SK-N-SH (cell line): ENCODE data around the gene TRIM28. TPM values are rescaled to one million over a fixed set of nuclear protein-coding genes. Genes with fewer than 3 reads are reported as not detected.

Source experiments
- CTCF ChIA-PET: fragments of 300-600, 350-600 bp; formaldehyde crosslinking; extraction: SDS; loops from one replicate; lab custom pipeline; 2021; lab: Yijun Ruan, JAX
- POLR2A ChIA-PET: fragments of 350-600 bp; sonication (Branson Sonifier 250); formaldehyde crosslinking; extraction: SDS; loops from one replicate; lab custom pipeline; 2020; ENCODE audit warnings: antibody characterized with exemption, inconsistent platforms; lab: Yijun Ruan, JAX
- DNase-seq: peaks from one replicate; pipeline ENCODE4 v3.0.0; 2012
- H2AFZ ChIP-seq: fragments of 200-600 bp; sonication (generic); 2 replicates; pipeline ENCODE4 v1.8.1; 2016; ENCODE audit warnings: antibody characterized with exemption, mild to moderate bottlenecking, low read depth
- H3F3A ChIP-seq: fragments of 200-600 bp; sonication (generic); replicated peaks from 2 replicates; pipeline ENCODE3; 2016; ENCODE audit warnings: antibody characterized with exemption, mild to moderate bottlenecking; ENCODE audit not compliant: insufficient read depth
- H3K27ac ChIP-seq, 2 experiments: fragments of 200-500 bp in 1 of 2; fragments of 200-600 bp in 1 of 2; sonication (Bioruptor generic) in 1 of 2; sonication (generic), shearing (Covaris generic) in 1 of 2; 2 replicates each; pipeline versions ENCODE4 v1.5.1 to v1.6.1; 2014 to 2016; ENCODE audit warnings: low read depth in 2 of 2, inconsistent platforms in 1 of 2, low read length in 1 of 2, mild to moderate bottlenecking in 1 of 2, mixed read lengths in 1 of 2
- H3K27me3 ChIP-seq: fragments of 200-600 bp; sonication (generic), shearing (Covaris generic); 2 replicates; pipeline ENCODE4 v1.6.1; 2016; ENCODE audit warnings: mixed run types; ENCODE audit not compliant: insufficient read depth
- H3K36me3 ChIP-seq, 2 experiments: fragments of 200-500 bp in 1 of 2; fragments of 200-600 bp in 1 of 2; sonication (Bioruptor generic) in 1 of 2; sonication (generic) in 1 of 2; replicated peaks in 1 of 2; 2 replicates each; pipeline versions ENCODE3 to v1.5.1; 2014 to 2016; ENCODE audit warnings: low read length in 1 of 2, mild to moderate bottlenecking in 1 of 2; ENCODE audit not compliant: insufficient read depth in 2 of 2, control insufficient read depth in 1 of 2
- H3K4me1 ChIP-seq, 2 experiments: fragments of 200-500 bp in 1 of 2; fragments of 200-600 bp in 1 of 2; sonication (Bioruptor generic) in 1 of 2; sonication (generic), shearing (Covaris generic) in 1 of 2; 2 replicates each; pipeline versions ENCODE4 v1.5.1 to v1.6.1; 2014 to 2016; ENCODE audit warnings: low read depth in 1 of 2, low read length in 1 of 2, mixed run types in 1 of 2; ENCODE audit not compliant: insufficient read depth in 2 of 2, control insufficient read depth in 1 of 2
- H3K4me2 ChIP-seq: fragments of 200-600 bp; sonication (generic), shearing (Covaris generic); 2 replicates; pipeline ENCODE4 v1.6.1; 2017; ENCODE audit warnings: mixed run types
- H3K4me3 ChIP-seq, 2 experiments: fragments of 200-500 bp in 1 of 2; fragments of 200-600 bp in 1 of 2; sonication (Bioruptor generic) in 1 of 2; sonication (generic), shearing (Covaris generic) in 1 of 2; 2 replicates each; pipeline versions ENCODE4 v1.5.1 to v1.8.1; 2014 to 2016; ENCODE audit warnings: low read depth in 2 of 2, inconsistent platforms in 1 of 2, low read length in 1 of 2, mild to moderate bottlenecking in 1 of 2, mixed read lengths in 1 of 2, moderate library complexity in 1 of 2
- H3K79me2 ChIP-seq: fragments of 200-600 bp; sonication (generic); 2 replicates; pipeline ENCODE4 v1.8.1; 2017; ENCODE audit warnings: mild to moderate bottlenecking; ENCODE audit not compliant: insufficient read depth
- H3K9ac ChIP-seq: fragments of 200-600 bp; sonication (generic); 2 replicates; pipeline ENCODE4 v1.6.1; 2017; ENCODE audit warnings: mixed run types
- H3K9me2 ChIP-seq: fragments of 200-600 bp; sonication (generic); 2 replicates; pipeline ENCODE4 v1.6.1; 2017; ENCODE audit warnings: mixed run types
- H3K9me3 ChIP-seq: fragments of 200-600 bp; sonication (generic); 2 replicates; pipeline ENCODE4 v1.6.1; 2017; ENCODE audit warnings: mixed run types, mild to moderate bottlenecking, moderate library complexity
- H4K20me1 ChIP-seq: fragments of 200-600 bp; sonication (generic); 2 replicates; pipeline ENCODE4 v1.6.1; 2017; ENCODE audit warnings: mild to moderate bottlenecking, mixed run types; ENCODE audit not compliant: insufficient read depth
- CHD2 ChIP-seq: fragments of 150-350 bp; IDR thresholded peaks from 2 replicates; pipeline ENCODE4 v1.6.1; 2018; ENCODE audit warnings: low read length; ENCODE audit not compliant: partially characterized antibody
- ELF1 ChIP-seq: IDR thresholded peaks from 2 replicates; pipeline ENCODE4 v1.4.0; 2012
- FOXJ3 ChIP-seq: sonication (generic); formaldehyde crosslinking; IDR thresholded peaks from 2 replicates; pipeline ENCODE4 v1.5.1; 2020; ENCODE audit warnings: mild to moderate bottlenecking, missing genetic modification reagents
- GATA2 ChIP-seq: sonication (generic); formaldehyde crosslinking; IDR thresholded peaks from 2 replicates; pipeline ENCODE4 v1.5.0; 2020; ENCODE audit warnings: mild to moderate bottlenecking, missing genetic modification reagents
- IRF3 ChIP-seq: fragments of 150-350 bp; IDR thresholded peaks from 2 replicates; pipeline ENCODE4 v1.6.1; 2016; ENCODE audit warnings: mild to moderate bottlenecking, low read depth, low read length
- MAX ChIP-seq: IDR thresholded peaks from 2 replicates; pipeline ENCODE4 v1.4.0; 2012; ENCODE audit warnings: low read depth
- NRF1 ChIP-seq: IDR thresholded peaks from 2 replicates; pipeline ENCODE4 v1.6.1; 2012; ENCODE audit warnings: low read depth, mild to moderate bottlenecking, low read length
- PBX3 ChIP-seq: IDR thresholded peaks from 2 replicates; pipeline ENCODE4; 2012
- POLR2AphosphoS5 ChIP-seq: IDR thresholded peaks from 2 replicates; pipeline ENCODE4 v1.6.1; 2012; ENCODE audit warnings: low read depth, low read length
- RCOR1 ChIP-seq: fragments of 150-350 bp; IDR thresholded peaks from 2 replicates; pipeline ENCODE4 v1.6.1; 2017; ENCODE audit warnings: antibody characterized with exemption, low read length
- REST ChIP-seq: IDR thresholded peaks from 2 replicates; pipeline ENCODE4 v1.6.1; 2012; ENCODE audit warnings: mild to moderate bottlenecking, low read depth, low read length, moderate library complexity
- SMC3 ChIP-seq: IDR thresholded peaks from 2 replicates; pipeline ENCODE4 v1.6.1; 2012; ENCODE audit warnings: low read depth, low read length, improper control_type of control experiment
- TAF1 ChIP-seq: IDR thresholded peaks from 2 replicates; pipeline ENCODE4 v1.6.1; 2012; ENCODE audit warnings: low read depth, mild to moderate bottlenecking, low read length, moderate library complexity, borderline replicate concordance
- TEAD4 ChIP-seq: IDR thresholded peaks from 2 replicates; pipeline ENCODE4 v1.4.0; 2012; ENCODE audit warnings: mild to moderate bottlenecking, borderline replicate concordance; ENCODE audit not compliant: insufficient read depth
- USF1 ChIP-seq: IDR thresholded peaks from 2 replicates; pipeline ENCODE4 v1.4.0; 2012; ENCODE audit warnings: low read depth, borderline replicate concordance
- YY1 ChIP-seq: IDR thresholded peaks from 2 replicates; pipeline ENCODE4 v1.4.0; 2012; ENCODE audit warnings: low read depth, mild to moderate bottlenecking
- WGBS: methylation state at CpG from one replicate; pipeline ENCODE4 v1.1.6; 2017; ENCODE audit warnings: low lambda C conversion rate; 5-methylcytosine and 5-hydroxymethylcytosine counted together
- polyA plus RNA-seq, 3 experiments: library from polyadenylated mRNA; depleted of rRNA; stranded (reverse); fragments of >200 nt; gene quantifications; 2 replicates each; pipeline ENCODE4 v1.2.3, GENCODE V29; 2012

The TRIM28 gene
- polyA plus RNA-seq, 1 of the 3 experiments (the other 2 are of a cell fraction) = 594 TPM

GRCh38 chr19:58558066-58558622, 14.3 kb downstream of the TRIM28 start, which contains the start of gene UBE2M:
Gene UBE2M (minus strand): TSS chr19:58558611. CDS start chr19:58558381, 230 bp downstream.
- no peaks in the 10 kb centered on the region for H3K9me2 ChIP-seq
- peak within 1 kb of the TSS; percentile 99 for H3K4me2 ChIP-seq
- peaks cover 16 to 18% of the 10 kb centered on the region in 2 experiments for H3K36me3 ChIP-seq
- H3K27me3 ChIP-seq = no peaks in the 10 kb centered on the region
- H3K27ac ChIP-seq = peak within 1 kb of the TSS; percentile 99 to 100
- H3K4me1 ChIP-seq = peaks cover 24 to 70% of the 10 kb centered on the region in 2 experiments; a peak in 3 of 4 replicates
- H2AFZ ChIP-seq = no peak within 1 kb of the TSS
- H3K9me3 ChIP-seq = no peaks in the 10 kb centered on the region
- ChIA-PET CTCF (interaction anchor here (2.6 kb wide), 1 partner anchor 39 kb away, joined by 23 read pairs; the partner anchor contains the start of gene ZBTB45), POLR2A (interaction anchor here (1.5 to 5.7 kb wide), 5 partner anchors 11 to 39 kb away, joined by 3 to 35 read pairs (median 15); partner anchors contain the start of genes MZF1, TRIM28 and ZBTB45)
- peak within 1 kb of the TSS; percentile 91 to 96 for H3K4me3 ChIP-seq
- H3K79me2 ChIP-seq = peaks cover 45% of the 10 kb centered on the region
- TF ChIP-seq IRF3 (no peak), FOXJ3 (CRISPR knock-in tag) (no peak), SMC3 (no peak), ELF1 (no peak), CHD2 (no peak), GATA2 (no peak), PBX3 (no peak), NRF1 (no peak), USF1 (no peak)
- peak within 1 kb of the TSS; percentile 100 for H3K9ac ChIP-seq
- H4K20me1 ChIP-seq = peaks cover 9% of the 10 kb centered on the region; the same call in 1 of the 2 replicates
- 0% methylated on average over 39 of the region's 62 CpGs for WGBS
- H3F3A ChIP-seq = peaks cover 41% of the 10 kb centered on the region
- no peak for DNase-seq

GRCh38 chr19:58558623-58559274, 14.9 kb downstream of the TRIM28 start:
- peak overlapping the region; percentile 91 to 96 for H3K4me3 ChIP-seq
- H3K27ac ChIP-seq = peak overlapping the region; percentile 99 to 100
- peaks cover 38% of the 10 kb centered on the region for H3F3A ChIP-seq
- POLR2A ChIA-PET = interaction anchor here (0.6 to 5.7 kb wide), 8 partner anchors 9 to 45 kb away, joined by 3 to 35 read pairs (median 8); partner anchors contain the start of genes MZF1, TRIM28 and ZBTB45
- DNase-seq = peak; percentile 91
- no peak overlapping the region for H2AFZ ChIP-seq
- peaks cover 16 to 18% of the 10 kb centered on the region in 2 experiments for H3K36me3 ChIP-seq
- H3K9me3 ChIP-seq = no peaks in the 10 kb centered on the region
- H3K9ac ChIP-seq = peak overlapping the region; percentile 100
- H4K20me1 ChIP-seq = peaks cover 9% of the 10 kb centered on the region; the same call in 1 of the 2 replicates
- CTCF ChIA-PET = interaction anchor here (2.6 kb wide), 1 partner anchor 40 kb away, joined by 23 read pairs; the partner anchor contains the start of gene ZBTB45
- H3K4me1 ChIP-seq = peaks cover 20 to 71% of the 10 kb centered on the region in 2 experiments; a peak in 3 of 4 replicates
- no peaks in the 10 kb centered on the region for H3K9me2 ChIP-seq
- under 1% methylated on average over 18 of the region's 76 CpGs for WGBS
- H3K79me2 ChIP-seq = peaks cover 39% of the 10 kb centered on the region
- H3K4me2 ChIP-seq = peak overlapping the region; percentile 99
- H3K27me3 ChIP-seq = no peaks in the 10 kb centered on the region
- TF ChIP-seq REST (0 out of 2 replicates have a peak, but pooled peaks have one; percentile 27), RCOR1 (no peak), YY1 (peak; percentile 96), POLR2AphosphoS5 (peak; percentile 54; the same call in 1 of the 2 replicates), IRF3 (no peak), MAX (peak; percentile 40; the same call in 1 of the 2 replicates), TAF1 (peak; percentile 47; the same call in 1 of the 2 replicates), NRF1 (peak; percentile 85), TEAD4 (no peak)
